ENCODE data around the gene STPG1. TPM values are rescaled to one million over a fixed set of nuclear protein-coding genes. Genes with fewer than 3 reads are reported as not detected.
A peak's percentile ranks its signal among the peaks of the same experiment; 100 is the strongest.

STPG1 gene
- total and polyA plus RNA-seq, 9 of the 15 experiments (the other 6 are each of a cell fraction or from before 2014, with no cell fraction given) = 5.0 to 11.9 (median 8.3) TPM

DNA sequence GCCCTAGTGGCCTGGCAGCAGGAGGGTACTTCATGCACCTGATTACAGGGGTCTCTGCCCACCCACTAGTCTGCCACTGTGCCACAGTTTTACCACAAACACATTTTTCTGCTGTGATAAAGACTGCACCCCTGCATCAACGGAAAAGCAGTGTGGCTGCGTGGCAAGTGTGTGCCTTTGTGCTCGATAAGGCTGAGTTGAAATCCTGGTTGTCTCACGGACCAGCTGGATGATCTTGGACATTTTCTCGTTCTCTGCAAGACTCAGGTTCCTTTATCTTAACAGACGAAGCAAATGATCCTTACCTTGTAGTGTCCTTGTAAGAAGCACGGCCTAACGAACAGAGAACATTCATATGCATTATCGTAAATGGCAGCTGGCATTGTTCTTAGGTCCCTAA, 84.3 kb downstream of the STPG1 start:
- H2AFZ ChIP-seq (ENCODE audit: low read depth, low read length) = no peak overlapping the region
- BruUV-seq (replicated peaks) = no TSS peak
- no peak overlapping the region for H3K27ac ChIP-seq (ENCODE audit: extremely low read depth, low read depth, low read length)
- H3K36me3 ChIP-seq (ENCODE audit: control insufficient read depth, insufficient read depth, low read length) = no peaks in the 10 kb centered on the region
- no peaks in the 10 kb centered on the region for H3K79me2 ChIP-seq (ENCODE audit: control insufficient read depth, insufficient read depth, low read length)
- H4K20me1 ChIP-seq (replicated peaks; ENCODE audit: control insufficient read depth, insufficient read depth, low read length) = 0 out of 2 replicates have a peak, but pooled peaks cover 13% of the 10 kb centered on the region
- ChIA-PET CTCF (ENCODE audit: low intra/inter-chr PET ratio) (no interaction called here), POLR2A (interaction anchor here (1.0 to 1.2 kb wide), 2 partner anchors 10 to 19 kb away, joined by 4 to 6 read pairs; partner anchors contain the start of gene GRHL3)
- intact Hi-C loops (cut with micrococcal nuclease) = no loop called here
- no peak for ATAC-seq
- no peak overlapping the region for H3K9ac ChIP-seq (ENCODE audit: insufficient read depth in 1 of 2, low read depth in 2 of 2, low read length in 2 of 2)
- no peaks in the 10 kb centered on the region for H3K9me1 ChIP-seq (ENCODE audit: control insufficient read depth, insufficient read depth, low read length)
- FAIRE-seq = peak; percentile 62
- H3K4me3 ChIP-seq = no peak overlapping the region
- no peak for TF ChIP-seq ZNF239 (CRISPR knock-in tag; IDR thresholded peaks at IDR 0.05)
- no peak for TF ChIP-seq BMI1 (IDR thresholded peaks at IDR 0.05; ENCODE audit: low read length)
- no peak for TF ChIP-seq KAT7 (CRISPR knock-in tag; IDR thresholded peaks at IDR 0.05; ENCODE audit: borderline replicate concordance)
- no peak for TF ChIP-seq MXI1 (IDR thresholded peaks at IDR 0.05; ENCODE audit: low read depth, low read length)
- TF ChIP-seq CBFA2T3 (IDR thresholded peaks at IDR 0.05) = peak; percentile 35
- DNase-seq (ENCODE audit: extremely low read depth in 1 of 4, low spot score in 3 of 4) = no peak
- H3K4me1 ChIP-seq (replicated peaks in 1 of 2; ENCODE audit: control insufficient read depth in 2 of 2, insufficient read depth in 2 of 2, low read length in 2 of 2) = no peaks in the 10 kb centered on the region; a peak in 2 of 5 replicates
- no peak overlapping the region for H3K4me2 ChIP-seq (ENCODE audit: insufficient read depth, low read length)
- H3K9me3 ChIP-seq (replicated peaks; ENCODE audit: control insufficient read depth, insufficient read depth, low read depth, low read length) = no peaks in the 10 kb centered on the region
- 4% methylated on average over 9 of the region's 9 CpGs for WGBS (ENCODE audit: insufficient coverage, low coverage, missing lambda C conversion rate)
- in situ Hi-C loops (cut with MboI) = no loop called here
- H3K27me3 ChIP-seq (ENCODE audit: control insufficient read depth in 2 of 2, insufficient read depth in 2 of 2, low read length in 2 of 2) = peaks cover 22 to 65% of the 10 kb centered on the region in 2 experiments

- FAIRE-seq (no peak), ATAC-seq (no peak), DNase-seq (ENCODE audit: extremely low read depth in 1 of 4, low spot score in 3 of 4) (no peak)
- Histone ChIP-seq H3K4me2 (ENCODE audit: insufficient read depth, low read length) (no peak overlapping the region), H3K9me3 (replicated peaks; ENCODE audit: control insufficient read depth, insufficient read depth, low read depth, low read length) (no peaks in the 10 kb centered on the region), H3K9me1 (ENCODE audit: control insufficient read depth, insufficient read depth, low read length) (no peaks in the 10 kb centered on the region), H2AFZ (ENCODE audit: low read depth, low read length) (no peak overlapping the region), H3K36me3 (ENCODE audit: control insufficient read depth, insufficient read depth, low read length) (no peaks in the 10 kb centered on the region), H3K27me3 (ENCODE audit: control insufficient read depth in 2 of 2, insufficient read depth in 2 of 2, low read length in 2 of 2) (peaks cover 37 to 71% of the 10 kb centered on the region in 2 experiments), H3K4me3 (no peak overlapping the region), H3K4me1 (replicated peaks in 1 of 2; ENCODE audit: control insufficient read depth in 2 of 2, insufficient read depth in 2 of 2, low read length in 2 of 2) (no peaks in the 10 kb centered on the region; a peak in 2 of 5 replicates), H3K9ac (ENCODE audit: insufficient read depth in 1 of 2, low read depth in 2 of 2, low read length in 2 of 2) (no peak overlapping the region), H4K20me1 (replicated peaks; ENCODE audit: control insufficient read depth, insufficient read depth, low read length) (peaks cover 22% of the 10 kb centered on the region; the same call in 1 of the 2 replicates), H3K79me2 (ENCODE audit: control insufficient read depth, insufficient read depth, low read length) (no peaks in the 10 kb centered on the region), H3K27ac (ENCODE audit: extremely low read depth, low read depth, low read length) (no peak overlapping the region)
- CTCF ChIA-PET (ENCODE audit: low intra/inter-chr PET ratio) = no interaction called here
- POLR2A ChIA-PET = no interaction called here
- in situ Hi-C loops (cut with MboI) (no loop called here), intact Hi-C loops (cut with micrococcal nuclease) (no loop called here)
- 2% methylated on average over 2 of the region's 2 CpGs for WGBS (ENCODE audit: insufficient coverage, low coverage, missing lambda C conversion rate)
- BruUV-seq (replicated peaks) = no TSS peak
- TF ChIP-seq FOXK1 (CRISPR knock-in tag; IDR thresholded peaks at IDR 0.05; ENCODE audit: borderline replicate concordance) (no peak), NCOA6 (IDR thresholded peaks at IDR 0.05) (no peak), NR0B1 (IDR thresholded peaks at IDR 0.05; ENCODE audit: partially characterized antibody) (no peak), FOXP1 (CRISPR knock-in tag; IDR thresholded peaks at IDR 0.05) (no peak), CBX3 (IDR thresholded peaks at IDR 0.05; ENCODE audit: borderline replicate concordance in 1 of 2, low read length in 2 of 2) (no peak), RBBP5 (IDR thresholded peaks at IDR 0.05; ENCODE audit: borderline replicate concordance, insufficient read depth, low read length, poor library complexity, severe bottlenecking) (no peak), RBFOX2 (IDR thresholded peaks at IDR 0.05; ENCODE audit: low read depth, low read length) (no peak), CC2D1A (IDR thresholded peaks at IDR 0.05) (no peak), CTBP1 (IDR thresholded peaks at IDR 0.05; ENCODE audit: borderline replicate concordance) (no peak), ZZZ3 (IDR thresholded peaks at IDR 0.05) (no peak), ZNF436 (CRISPR knock-in tag; IDR thresholded peaks at IDR 0.05) (no peak), ZNF764 (CRISPR knock-in tag; IDR thresholded peaks at IDR 0.05; ENCODE audit: low read depth) (no peak), CHD1 (IDR thresholded peaks at IDR 0.05; ENCODE audit: low read length) (no peak)
Measured at GRCh38 chr1:24327891-24328290, 85.7 kb downstream of the STPG1 start.
